Activated gamma-delta T cell treated with Interleukin-2 at 50 U/mL for 16 hours (primary cell): ENCODE data around the gene DDX55.

ENCODE experiments used
- DNase-seq: peaks from one replicate; pipeline ENCODE4 v3.0.0-alpha.2; 2020

The DDX55 gene

DNA sequence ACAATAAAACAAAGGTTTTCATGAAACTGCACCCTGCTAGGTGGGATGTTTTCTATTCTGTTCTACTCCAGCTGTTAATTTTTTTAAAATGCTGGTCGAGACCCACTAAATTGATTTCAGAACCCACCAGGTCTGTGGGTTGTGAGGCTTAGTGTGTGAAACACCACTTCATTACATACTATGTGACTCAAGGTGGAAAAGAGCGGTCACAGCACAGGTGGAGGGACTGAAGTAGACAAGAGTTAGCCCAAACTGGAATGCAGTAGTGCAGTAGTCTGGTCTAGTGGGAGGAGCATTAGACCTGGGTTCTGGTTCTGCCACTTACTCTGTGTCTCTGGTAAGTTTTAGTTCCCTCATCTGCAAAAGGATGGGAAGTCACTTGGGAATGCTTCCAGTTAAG, 12.2 kb downstream of the DDX55 start:
- DNase-seq, result no peak

GRCh38 chr12:123614531-123614930, 12.6 kb downstream of the DDX55 start:
- no peak for DNase-seq

GRCh38 chr12:123617144-123617543, 15.2 kb downstream of the DDX55 start:
- no peak for DNase-seq

DNA sequence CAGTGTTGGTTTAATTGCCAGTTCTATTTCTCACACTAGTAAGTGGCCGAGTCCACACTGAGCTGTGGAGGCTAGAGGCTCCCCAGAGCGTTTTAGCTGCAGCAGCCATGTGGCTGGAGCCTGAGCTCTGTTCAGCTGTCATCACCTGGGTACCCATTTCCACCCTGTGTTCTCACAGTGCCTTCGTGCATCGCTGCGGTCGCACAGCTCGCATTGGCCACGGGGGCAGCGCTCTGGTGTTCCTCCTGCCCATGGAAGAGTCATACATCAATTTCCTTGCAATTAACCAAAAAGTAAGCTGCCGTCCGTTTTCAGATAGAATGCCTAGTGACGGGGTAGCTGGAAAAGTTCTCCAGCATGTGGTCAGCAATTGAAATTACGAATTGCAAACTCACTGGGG, 15.7 kb downstream of the DDX55 start:
- no peak for DNase-seq

- no peak for DNase-seq
These were observed 19.2 kb downstream of the DDX55 start for GRCh38 chr12:123621101-123621500.

DNA sequence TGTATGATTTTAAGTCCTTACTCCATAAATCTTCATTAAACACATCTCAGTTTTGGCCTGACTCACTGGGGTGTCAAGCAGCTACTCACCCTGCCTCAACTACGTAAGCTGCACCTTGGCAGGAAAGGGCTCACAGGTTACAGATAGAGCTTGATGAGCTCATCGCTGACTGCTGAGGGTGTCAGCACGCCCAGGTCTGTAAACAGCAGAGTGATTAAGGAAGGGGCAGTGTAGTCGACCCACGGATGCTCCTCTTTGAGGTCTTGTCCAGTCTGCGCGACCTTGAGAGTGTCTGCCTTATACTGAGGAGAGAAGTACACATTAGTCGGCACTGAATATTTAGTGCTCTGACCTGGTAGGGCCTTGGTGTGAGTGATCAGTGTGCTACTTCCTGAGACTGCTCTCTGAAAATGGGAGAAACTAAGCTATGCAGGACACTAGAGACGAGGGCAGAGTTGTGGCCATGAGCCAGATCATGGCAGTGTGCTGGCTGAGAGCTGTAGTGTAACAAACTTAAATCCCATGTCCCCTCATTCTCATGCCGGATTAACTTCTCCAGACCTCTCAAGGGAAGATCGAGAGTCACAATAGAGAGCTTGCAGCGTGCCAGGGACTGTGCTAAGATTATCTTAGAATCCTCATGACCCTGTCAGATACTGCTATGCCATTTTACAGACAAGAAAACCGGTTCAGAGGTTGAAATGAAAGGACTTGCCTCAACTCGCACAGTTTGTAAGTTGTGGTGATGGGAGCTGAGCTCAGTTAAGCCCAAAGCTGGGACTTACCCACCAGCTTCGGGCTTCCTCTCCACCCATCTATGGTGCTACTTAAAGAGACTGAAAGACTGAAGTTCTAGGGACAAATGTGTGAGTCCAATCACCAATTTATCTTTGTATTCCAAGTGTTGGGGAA, 20.0 kb downstream of the DDX55 start:
- DNase-seq, result no peak

- peak; percentile 95 for DNase-seq
These were observed 31.7 kb downstream of the DDX55 start, which contains the start of the genes EIF2B1 and GTF2H3 for GRCh38 chr12:123633379-123634141. Gene EIF2B1, minus strand, starts transcription at chr12:123633686. Its CDS starts 129 bp downstream, at chr12:123633557. Gene GTF2H3, plus strand, starts transcription at chr12:123633829. Its CDS starts 31 bp downstream, at chr12:123633860.

GRCh38 chr12:123634142-123634561, 32.3 kb downstream of the DDX55 start:
- DNase-seq, result no peak

GRCh38 chr12:123643911-123644310, 42.0 kb downstream of the DDX55 start:
- DNase-seq, result no peak

DNA sequence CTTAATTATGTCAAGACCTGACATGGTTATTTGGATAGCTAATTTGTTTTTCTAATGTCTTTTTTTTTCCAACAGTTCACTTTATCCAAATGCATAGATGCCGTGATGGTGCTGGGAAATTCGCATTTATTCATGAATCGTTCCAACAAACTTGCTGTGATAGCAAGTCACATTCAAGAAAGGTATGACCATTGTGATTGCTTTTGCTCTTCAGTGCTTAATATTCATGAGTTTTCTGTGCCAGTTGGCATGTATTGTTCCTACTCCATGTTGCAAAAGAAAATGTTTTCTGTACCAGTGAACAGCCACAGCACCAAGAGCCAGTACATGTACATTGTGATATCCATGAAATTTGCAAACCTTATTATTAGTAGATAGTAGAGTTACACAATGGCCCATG, 43.5 kb downstream of the DDX55 start:
- DNase-seq, result no peak

GRCh38 chr12:123645878-123646277, 44.0 kb downstream of the DDX55 start:
- no peak for DNase-seq

DNA sequence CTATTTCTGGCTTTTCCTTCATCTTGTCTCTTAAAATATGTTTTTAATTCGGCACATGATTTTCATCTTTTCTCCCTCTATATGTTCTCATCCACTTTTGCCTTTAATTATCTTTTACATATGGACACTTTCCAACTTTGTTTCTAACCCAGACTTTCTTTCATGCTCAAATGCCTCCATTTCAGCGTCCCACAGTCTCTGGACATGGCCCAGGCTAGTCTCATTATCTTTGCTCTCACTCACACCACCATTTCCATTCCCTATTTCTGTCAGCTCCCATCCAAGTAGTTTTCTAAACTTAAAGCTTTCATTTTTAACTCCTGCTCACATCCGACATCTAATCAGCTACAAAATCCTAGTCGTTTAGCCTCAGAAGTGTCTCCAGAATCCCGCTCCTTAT, 46.5 kb downstream of the DDX55 start:
- DNase-seq, result no peak

- no peak for DNase-seq
These were observed 52.3 kb downstream of the DDX55 start for GRCh38 chr12:123654129-123654701.

GRCh38 chr12:123655420-123655819, 53.5 kb downstream of the DDX55 start:
- no peak for DNase-seq

DNA sequence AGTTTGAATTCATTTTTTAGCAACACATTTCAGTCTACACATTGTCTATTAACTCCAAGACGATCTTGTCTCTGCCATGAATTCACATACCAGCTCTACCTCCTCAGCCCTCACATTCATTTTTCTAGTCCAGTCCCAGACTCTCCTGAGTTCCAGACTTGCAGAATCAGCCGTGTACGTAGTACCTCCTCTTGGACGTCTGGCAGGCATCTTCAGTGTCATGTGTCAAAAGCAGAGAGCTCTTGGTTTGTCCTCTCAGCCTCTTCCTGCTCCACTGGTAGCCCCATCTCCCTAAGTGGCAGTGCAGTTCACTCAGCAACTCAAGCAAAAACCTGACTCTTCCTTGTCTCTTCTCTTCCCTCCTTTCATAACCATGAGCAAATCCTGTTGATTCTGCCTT, 54.5 kb downstream of the DDX55 start:
- DNase-seq, result no peak

GRCh38 chr12:123657211-123657610, 55.3 kb downstream of the DDX55 start:
- no peak for DNase-seq

DNA sequence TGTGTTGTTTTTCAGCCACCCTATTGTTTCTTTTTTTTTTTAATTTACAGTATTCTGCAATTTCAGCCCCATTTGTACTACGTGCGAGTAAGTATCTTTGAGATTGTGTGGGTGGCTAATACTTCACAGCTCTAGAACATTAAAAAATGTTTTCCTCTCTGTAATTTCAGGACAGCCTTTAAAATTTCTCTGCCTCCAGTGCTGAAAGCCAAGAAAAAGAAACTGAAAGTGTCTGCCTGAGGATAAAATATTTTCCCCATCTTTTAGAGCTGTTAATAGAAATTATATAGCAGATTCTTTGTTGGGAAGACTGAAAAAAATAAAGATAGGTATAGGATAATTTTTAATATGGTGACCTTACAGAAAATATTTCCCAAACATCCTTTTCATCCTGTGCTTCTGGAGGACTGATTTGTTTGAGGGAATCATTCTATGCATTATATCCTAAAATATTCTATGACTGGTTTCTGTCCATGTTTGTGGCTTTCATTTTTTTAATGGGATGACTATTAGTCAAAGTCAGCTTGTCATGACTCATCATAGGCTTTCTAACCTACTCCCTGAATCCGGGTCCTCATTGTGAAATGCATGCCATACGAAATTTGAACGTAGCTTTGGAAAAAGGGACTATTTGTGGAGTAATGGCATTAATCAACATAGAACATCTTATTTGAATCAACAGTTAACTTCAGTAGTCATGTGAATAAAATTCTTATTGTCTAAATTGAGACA, 58.3 kb downstream of the DDX55 start:
- no peak for DNase-seq

GRCh38 chr12:123667771-123668170, 65.9 kb downstream of the DDX55 start:
- DNase-seq, result no peak
